8988T (cell line): ENCODE measurements around the gene PCDHGC3.

Source experiments
- DNase-seq: peaks from one replicate; pipeline ENCODE4 v3.0.0; 2011

The PCDHGC3 gene

GRCh38 chr5:141524604-141525597 is 49.1 kb downstream of the PCDHGC3 start:
- peak; percentile 66 for DNase-seq

GRCh38 chr5:141525653-141526052 is 49.9 kb downstream of the PCDHGC3 start:
- DNase-seq = no peak

GRCh38 chr5:141527426-141527825 is 51.7 kb downstream of the PCDHGC3 start:
- no peak for DNase-seq
